ENCODE data around the gene CALD1.
A peak's percentile ranks its signal among the peaks of the same experiment; 100 is the strongest.

CALD1 gene

GRCh38 chr7:134804854-134805253 is 25.4 kb downstream of the CALD1 start:
- TF ChIP-seq, protein P1, sequence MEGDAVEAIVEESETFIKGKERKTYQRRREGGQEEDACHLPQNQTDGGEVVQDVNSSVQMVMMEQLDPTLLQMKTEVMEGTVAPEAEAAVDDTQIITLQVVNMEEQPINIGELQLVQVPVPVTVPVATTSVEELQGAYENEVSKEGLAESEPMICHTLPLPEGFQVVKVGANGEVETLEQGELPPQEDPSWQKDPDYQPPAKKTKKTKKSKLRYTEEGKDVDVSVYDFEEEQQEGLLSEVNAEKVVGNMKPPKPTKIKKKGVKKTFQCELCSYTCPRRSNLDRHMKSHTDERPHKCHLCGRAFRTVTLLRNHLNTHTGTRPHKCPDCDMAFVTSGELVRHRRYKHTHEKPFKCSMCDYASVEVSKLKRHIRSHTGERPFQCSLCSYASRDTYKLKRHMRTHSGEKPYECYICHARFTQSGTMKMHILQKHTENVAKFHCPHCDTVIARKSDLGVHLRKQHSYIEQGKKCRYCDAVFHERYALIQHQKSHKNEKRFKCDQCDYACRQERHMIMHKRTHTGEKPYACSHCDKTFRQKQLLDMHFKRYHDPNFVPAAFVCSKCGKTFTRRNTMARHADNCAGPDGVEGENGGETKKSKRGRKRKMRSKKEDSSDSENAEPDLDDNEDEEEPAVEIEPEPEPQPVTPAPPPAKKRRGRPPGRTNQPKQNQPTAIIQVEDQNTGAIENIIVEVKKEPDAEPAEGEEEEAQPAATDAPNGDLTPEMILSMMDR (conservative IDR thresholded peaks at IDR 0.05; ENCODE audit: control insufficient read depth, insufficient read depth, low read depth, low read length): no peak
- H3K4me3 ChIP-seq (ENCODE audit: control insufficient read depth, low read depth, low read length): no peak overlapping the region
- no peak for DNase-seq (ENCODE audit: low read depth)

GRCh38 chr7:134806197-134806596 is 26.8 kb downstream of the CALD1 start:
- TF ChIP-seq, protein P1 (conservative IDR thresholded peaks at IDR 0.05; ENCODE audit: control insufficient read depth, insufficient read depth, low read depth, low read length): no peak
- H3K4me3 ChIP-seq (ENCODE audit: control insufficient read depth, low read depth, low read length): no peak overlapping the region
- no peak for DNase-seq (ENCODE audit: low read depth)

DNA sequence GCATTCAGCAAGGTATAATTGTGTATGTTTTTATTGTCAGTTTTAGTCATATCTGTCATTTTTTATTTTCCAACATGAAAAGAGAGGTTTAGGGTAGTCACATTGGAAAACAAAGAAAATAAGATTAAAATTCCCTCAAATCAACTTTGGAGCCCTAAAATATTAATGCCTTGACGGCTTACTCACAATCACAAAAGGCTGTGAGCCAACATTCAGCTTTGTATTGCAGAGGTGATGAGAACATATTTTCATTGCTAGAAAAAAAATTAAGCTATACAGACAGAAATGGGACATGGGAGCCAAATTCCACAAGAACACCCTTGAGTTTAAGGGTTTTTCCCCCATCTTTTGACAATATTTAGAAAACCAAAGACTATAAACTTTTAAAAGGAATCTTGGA is 30.2 kb downstream of the CALD1 start:
- TF ChIP-seq, protein P1 (conservative IDR thresholded peaks at IDR 0.05; ENCODE audit: control insufficient read depth, insufficient read depth, low read depth, low read length): no peak
- DNase-seq (ENCODE audit: low read depth): no peak
- no peak overlapping the region for H3K4me3 ChIP-seq (ENCODE audit: control insufficient read depth, low read depth, low read length)

GRCh38 chr7:134811765-134812164 is 32.3 kb downstream of the CALD1 start:
- TF ChIP-seq, protein P1 (conservative IDR thresholded peaks at IDR 0.05; ENCODE audit: control insufficient read depth, insufficient read depth, low read depth, low read length): no peak
- H3K4me3 ChIP-seq (ENCODE audit: control insufficient read depth, low read depth, low read length): no peak overlapping the region
- DNase-seq (ENCODE audit: low read depth): peak; percentile 72

DNA sequence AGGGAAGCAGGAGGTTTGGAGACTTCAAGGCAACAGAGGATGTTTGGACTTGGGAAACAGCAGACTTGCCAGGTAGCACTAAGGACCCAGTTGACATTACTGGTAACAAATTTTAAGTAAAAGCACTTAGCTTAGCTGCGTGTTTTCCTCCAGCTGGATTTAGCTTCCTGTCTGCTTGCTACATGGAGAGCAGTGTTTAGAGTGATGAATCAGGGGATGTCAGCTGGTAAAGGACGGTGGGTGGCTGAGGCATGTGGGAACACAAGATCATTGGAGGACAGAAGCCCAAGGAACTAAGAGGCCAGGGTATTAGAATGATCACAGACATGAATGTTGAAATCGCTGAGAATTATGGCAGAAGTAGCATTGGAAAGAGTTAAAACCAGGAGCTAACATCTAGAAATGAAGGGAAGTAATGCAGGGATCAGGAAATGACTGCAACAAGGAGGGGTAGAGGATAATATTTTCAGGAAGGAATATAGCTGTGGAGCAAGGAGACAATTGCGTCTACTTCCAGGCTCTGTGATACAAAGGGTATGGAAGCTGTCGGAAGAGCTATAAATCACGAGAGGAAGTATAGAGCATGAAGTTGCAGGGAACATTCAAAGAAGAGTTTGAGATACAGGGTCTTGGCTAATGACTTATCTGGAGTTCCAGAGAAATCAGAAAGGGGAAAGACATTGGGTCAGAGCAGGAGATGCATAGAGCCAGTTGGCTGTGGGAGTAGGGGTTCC is 34.4 kb downstream of the CALD1 start:
- H3K4me3 ChIP-seq (ENCODE audit: control insufficient read depth, low read depth, low read length): no peak overlapping the region
- TF ChIP-seq, protein P1 (conservative IDR thresholded peaks at IDR 0.05; ENCODE audit: control insufficient read depth, insufficient read depth, low read depth, low read length): no peak
- peak; percentile 90 for DNase-seq (ENCODE audit: low read depth)

GRCh38 chr7:134814730-134815364 is 35.4 kb downstream of the CALD1 start:
- DNase-seq (ENCODE audit: low read depth): no peak
- TF ChIP-seq, protein P1 (conservative IDR thresholded peaks at IDR 0.05; ENCODE audit: control insufficient read depth, insufficient read depth, low read depth, low read length): no peak
- H3K4me3 ChIP-seq (ENCODE audit: control insufficient read depth, low read depth, low read length): no peak overlapping the region

Measured in fibroblast of mammary gland (primary cell).